ENCODE measurements around the gene ENOX2. TPM values are rescaled to one million over a fixed set of nuclear protein-coding genes. Genes with fewer than 3 reads are reported as not detected.

The ENOX2 gene
- total RNA-seq, 1 experiment from 2014 or later = 12.9 TPM

GRCh38 chrX:130840345-130840744, 62.7 kb downstream of the ENOX2 start:
- H3K27me3 ChIP-seq (ENCODE audit: insufficient read depth, low read length) = no peaks in the 10 kb centered on the region
- no peaks in the 10 kb centered on the region for H3K36me3 ChIP-seq (ENCODE audit: control insufficient read depth in 1 of 2, insufficient read depth in 2 of 2, low read length in 2 of 2)
- no peak overlapping the region for H3K9ac ChIP-seq (ENCODE audit: low read length)
- H3K79me2 ChIP-seq (ENCODE audit: insufficient read depth, low read length) = no peaks in the 10 kb centered on the region
- no peak overlapping the region for H3K4me2 ChIP-seq (ENCODE audit: low read length)
- ChIA-PET POLR2A (no interaction called here), CTCF (no interaction called here), RAD21 (ENCODE audit: low non-redundant PET in 1 of 2, low total read pairs in 2 of 2, uncharacterized antibody in 2 of 2, unreplicated experiment in 2 of 2) (no interaction called here)
- no peaks in the 10 kb centered on the region for H3K4me1 ChIP-seq (ENCODE audit: control insufficient read depth in 1 of 2, insufficient read depth in 2 of 2, low read length in 2 of 2)
- intact Hi-C loops (cut with micrococcal nuclease) = no loop called here
- no peaks in the 10 kb centered on the region for H4K20me1 ChIP-seq (ENCODE audit: insufficient read depth)
- ATAC-seq (no peak), DNase-seq (ENCODE audit: low read depth, low spot score) (no peak)
- H3K27ac ChIP-seq (ENCODE audit: low read depth, low read length) = no peak overlapping the region
- H3K9me2 ChIP-seq (ENCODE audit: insufficient read depth) = no peaks in the 10 kb centered on the region
- H3K9me3 ChIP-seq (ENCODE audit: control insufficient read depth in 1 of 2, insufficient read depth in 1 of 2, low read depth in 1 of 2, low read length in 2 of 2) = no peaks in the 10 kb centered on the region
- H2AFZ ChIP-seq (ENCODE audit: low read depth, low read length, poor library complexity, severe bottlenecking) = no peak overlapping the region
- no TSS peak for BruUV-seq (replicated peaks)
- TF ChIP-seq FOSL1 (IDR thresholded peaks at IDR 0.05; ENCODE audit: low read depth) (no peak), POLR2A (IDR thresholded peaks at IDR 0.05; ENCODE audit: borderline replicate concordance, extremely low read depth, insufficient read depth, insufficient read length) (no peak), CBX3 (IDR thresholded peaks at IDR 0.05; ENCODE audit: low read depth) (no peak), POLR2AphosphoS5 (IDR thresholded peaks at IDR 0.05; ENCODE audit: low read depth, low read length) (no peak), CEBPB (IDR thresholded peaks at IDR 0.05; ENCODE audit: low read depth) (no peak), EZH2 (IDR thresholded peaks at IDR 0.05) (no peak), YY1 (IDR thresholded peaks at IDR 0.05; ENCODE audit: extremely low read depth, insufficient replicate concordance, low read depth, low read length) (no peak), SIN3A (IDR thresholded peaks at IDR 0.05; ENCODE audit: low read depth) (no peak), SP1 (IDR thresholded peaks at IDR 0.05; ENCODE audit: low read depth) (no peak), ZNF274 (IDR thresholded peaks at IDR 0.05; ENCODE audit: low read depth, low read length) (no peak), SRF (IDR thresholded peaks at IDR 0.05; ENCODE audit: low read depth) (no peak), ZFX (IDR thresholded peaks at IDR 0.05) (no peak)
- TF ChIP-seq, protein P1, sequence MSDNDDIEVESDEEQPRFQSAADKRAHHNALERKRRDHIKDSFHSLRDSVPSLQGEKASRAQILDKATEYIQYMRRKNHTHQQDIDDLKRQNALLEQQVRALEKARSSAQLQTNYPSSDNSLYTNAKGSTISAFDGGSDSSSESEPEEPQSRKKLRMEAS (IDR thresholded peaks at IDR 0.05) = no peak
- no peak overlapping the region for H3K4me3 ChIP-seq (replicated peaks in 1 of 2; ENCODE audit: low read depth in 1 of 2, low read length in 2 of 2)

DNA sequence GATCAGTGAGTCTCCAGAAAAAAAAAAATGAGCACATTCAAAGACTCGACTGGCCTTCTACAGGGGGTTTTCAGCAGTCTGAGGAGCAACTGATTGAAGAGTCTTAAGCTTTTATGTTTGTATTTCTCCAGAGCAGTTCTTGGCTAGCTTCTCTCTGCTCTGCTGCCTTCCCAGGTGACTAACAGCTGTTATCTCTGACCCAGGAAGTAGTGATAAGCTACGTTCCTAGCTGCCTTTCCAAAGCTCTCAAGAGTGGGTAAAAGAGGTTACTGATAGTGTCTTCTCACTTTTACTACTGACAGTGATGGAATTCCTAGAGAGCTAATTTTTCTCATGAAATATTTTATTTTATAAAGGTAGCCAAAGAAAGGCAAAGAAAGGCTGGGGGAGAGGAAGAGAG, 66.6 kb downstream of the ENOX2 start:
- H3K9me2 ChIP-seq (ENCODE audit: insufficient read depth) = no peaks in the 10 kb centered on the region
- TF ChIP-seq YY1 (IDR thresholded peaks at IDR 0.05; ENCODE audit: extremely low read depth, insufficient replicate concordance, low read depth, low read length) (no peak), CBX3 (IDR thresholded peaks at IDR 0.05; ENCODE audit: low read depth) (no peak), ELF1 (IDR thresholded peaks at IDR 0.05; ENCODE audit: borderline replicate concordance, low read depth) (no peak)
- ChIA-PET CTCF (no interaction called here), RAD21 (ENCODE audit: low non-redundant PET in 1 of 2, low total read pairs in 2 of 2, uncharacterized antibody in 2 of 2, unreplicated experiment in 2 of 2) (no interaction called here), POLR2A (no interaction called here)
- H3K4me3 ChIP-seq (replicated peaks in 1 of 2; ENCODE audit: low read depth in 1 of 2, low read length in 2 of 2) = no peak overlapping the region
- no peaks in the 10 kb centered on the region for H3K4me1 ChIP-seq (ENCODE audit: control insufficient read depth in 1 of 2, insufficient read depth in 2 of 2, low read length in 2 of 2)
- no peaks in the 10 kb centered on the region for H3K9me3 ChIP-seq (ENCODE audit: control insufficient read depth in 1 of 2, insufficient read depth in 1 of 2, low read depth in 1 of 2, low read length in 2 of 2)
- ATAC-seq (no peak), DNase-seq (ENCODE audit: low read depth, low spot score) (no peak)
- H3K79me2 ChIP-seq (ENCODE audit: insufficient read depth, low read length) = no peaks in the 10 kb centered on the region
- no peak overlapping the region for H3K9ac ChIP-seq (ENCODE audit: low read length)
- no peak overlapping the region for H2AFZ ChIP-seq (ENCODE audit: low read depth, low read length, poor library complexity, severe bottlenecking)
- no peak overlapping the region for H3K4me2 ChIP-seq (ENCODE audit: low read length)
- H3K36me3 ChIP-seq (ENCODE audit: control insufficient read depth in 1 of 2, insufficient read depth in 2 of 2, low read length in 2 of 2) = no peaks in the 10 kb centered on the region
- H3K27me3 ChIP-seq (ENCODE audit: insufficient read depth, low read length) = no peaks in the 10 kb centered on the region
- intact Hi-C loops (cut with micrococcal nuclease) = no loop called here
- H3K27ac ChIP-seq (ENCODE audit: low read depth, low read length) = no peak overlapping the region
- BruUV-seq (replicated peaks) = no TSS peak
- no peaks in the 10 kb centered on the region for H4K20me1 ChIP-seq (ENCODE audit: insufficient read depth)

Data from HCT116 (cell line).